GM23248 (cell line): Measurements from ENCODE around the gene IFNA10.
"Not testable (repeated sequence)": the region's sequence is repeated elsewhere in the genome, so short reads cannot be mapped to it uniquely, and the experiment has no call there.

Experiments used
- EZH2 ChIP-seq: fragments of 200-600 bp; sonication (generic); IDR thresholded peaks from 2 replicates; pipeline ENCODE4 v1.6.1; 2018; ENCODE audit warnings: antibody characterized with exemption, mild to moderate bottlenecking; ENCODE audit not compliant: insufficient read depth, poor library complexity, severe bottlenecking
- EZH2phosphoT487 ChIP-seq: fragments of 200-600 bp; sonication (generic); IDR thresholded peaks from 2 replicates; pipeline ENCODE4 v1.6.1; 2018; ENCODE audit warnings: antibody characterized with exemption, moderate library complexity, mild to moderate bottlenecking, low read depth; ENCODE audit not compliant: insufficient read depth

GRCh38 chr9:21235468-21236359, 28.8 kb upstream of the IFNA10 start:
- not testable (repeated sequence) for TF ChIP-seq EZH2, EZH2phosphoT487
